CD4-positive, alpha-beta T cell (primary cell): Measurements from ENCODE around the gene CUL7. TPM values are rescaled to one million over a fixed set of nuclear protein-coding genes. Genes with fewer than 3 reads are reported as not detected.

Experiments
- ATAC-seq: fragments of 200-7000 bp; cut with Tn5 transposase; one replicate; pipeline ENCODE4 v1.10.0; 2022; ENCODE audit warnings: mild to moderate bottlenecking; ENCODE audit not compliant: poor library complexity
- CTCF ChIA-PET: fragments of 350-600 bp; sonication (Branson Sonifier 250); formaldehyde crosslinking; loops from one replicate; lab custom pipeline; 2021; ENCODE audit warnings: antibody characterized with exemption, inconsistent platforms; lab: Charles Lee
- POLR2A ChIA-PET: fragments of 350-600 bp; sonication (Branson Sonifier 250); formaldehyde crosslinking; loops from one replicate; lab custom pipeline; 2021; ENCODE audit warnings: antibody characterized with exemption, inconsistent platforms; lab: Charles Lee
- DNase-seq, 14 experiments: peaks; one replicate each; pipeline ENCODE4 v3.0.0-alpha.2; 2013 to 2020; ENCODE audit warnings: mixed read lengths in 2 of 14
- H3K27ac ChIP-seq, 2 donors: one replicate each; pipeline versions ENCODE4 v1.5.1 to v1.7.0; 2013; ENCODE audit warnings: low read length in 2 of 2, low read depth in 1 of 2, mild to moderate bottlenecking in 1 of 2
- H3K27me3 ChIP-seq, 2 experiments: 1 replicate in 1 of 2; 2 replicates in 1 of 2; pipeline versions ENCODE4 v1.6.1 to v1.7.0; 2013; ENCODE audit warnings: low read length in 2 of 2, control low read depth in 1 of 2, mild to moderate bottlenecking in 1 of 2, moderate library complexity in 1 of 2; ENCODE audit not compliant: insufficient read depth in 2 of 2, control insufficient read depth in 1 of 2
- H3K36me3 ChIP-seq: one replicate; pipeline ENCODE4 v1.6.1; 2013; ENCODE audit warnings: low read length, control low read depth; ENCODE audit not compliant: insufficient read depth
- H3K4me1 ChIP-seq: one replicate; pipeline ENCODE4 v1.6.1; 2013; ENCODE audit warnings: low read length, control low read depth; ENCODE audit not compliant: insufficient read depth
- H3K4me3 ChIP-seq: one replicate; pipeline ENCODE4 v1.5.1; 2013; ENCODE audit warnings: mild to moderate bottlenecking, low read length, moderate library complexity
- H3K9me3 ChIP-seq, 2 experiments: 1 replicate in 1 of 2; 2 replicates in 1 of 2; pipeline versions ENCODE4 v1.6.1 to v1.7.0; 2013; ENCODE audit warnings: low read length in 2 of 2, mild to moderate bottlenecking in 2 of 2, control low read depth in 1 of 2, moderate library complexity in 1 of 2; ENCODE audit not compliant: control insufficient read depth in 1 of 2, insufficient read depth in 1 of 2
- H3K27ac Mint-ChIP-seq: one replicate; pipeline ENCODE4 v1.8.0; 2020; ENCODE audit warnings: mixed read lengths
- H3K27me3 Mint-ChIP-seq: one replicate; pipeline ENCODE4 v1.8.0; 2021; ENCODE audit warnings: mixed read lengths
- H3K36me3 Mint-ChIP-seq: one replicate; pipeline ENCODE4 v1.8.0; 2021; ENCODE audit warnings: low read depth, mixed read lengths
- H3K4me1 Mint-ChIP-seq: one replicate; pipeline ENCODE4 v1.8.0; 2021; ENCODE audit warnings: low read depth, mixed read lengths
- H3K4me3 Mint-ChIP-seq: one replicate; pipeline ENCODE4 v1.8.0; 2020; ENCODE audit warnings: mild to moderate bottlenecking, mixed read lengths
- H3K9me3 Mint-ChIP-seq: one replicate; pipeline ENCODE4 v1.8.0; 2020; ENCODE audit warnings: mixed read lengths
- CTCF ChIP-seq: fragments of 200-600 bp; IDR thresholded peaks from one replicate; pipeline ENCODE4 v1.8.0; 2022; ENCODE audit warnings: antibody characterized with exemption, mild to moderate bottlenecking
- intact Hi-C, 2 experiments: fragments of 100-400 bp; cut with DNase I in 1 of 2; cut with micrococcal nuclease in 1 of 2; formaldehyde crosslinking; loops; one replicate each; pipeline versions ENCODE4 v1.15.1 to v1.9.0; 2023 to 2025; cut with DNase I, micrococcal nuclease
- total RNA-seq, 174 experiments: library from RNA in 2 of 174; stranded (reverse) in 2 of 174; gene quantifications; one replicate each; pipeline ENCODE4 v1.2.3 and lab custom pipeline; 2021 to 2026

The CUL7 gene
- total RNA-seq, 2 experiments from 2014 or later = 5.9 to 6.9 TPM

DNA sequence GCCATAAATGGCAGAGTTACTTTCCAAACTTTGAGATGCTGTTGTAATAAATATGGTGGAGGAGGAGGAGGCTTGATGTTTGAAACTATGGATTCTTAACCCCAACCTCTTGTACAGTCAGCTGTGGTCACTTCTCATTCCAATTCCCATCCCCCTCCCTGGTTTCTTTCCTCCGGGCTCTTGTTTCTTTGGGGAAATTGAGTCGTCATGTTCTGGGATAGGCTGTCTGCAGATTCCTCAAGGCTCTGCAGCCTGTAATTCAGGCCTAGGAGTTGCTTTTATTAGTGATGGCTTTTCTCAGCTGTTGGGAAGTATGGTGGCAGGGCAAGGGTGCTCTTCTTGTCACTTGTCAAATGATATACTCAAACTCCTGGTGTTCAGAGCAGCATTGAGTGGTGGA is 25.0 kb upstream of the CUL7 start:
- peaks cover 9% of the 10 kb centered on the region for H3K36me3 Mint-ChIP-seq
- Histone ChIP-seq H3K27me3 (peaks cover 23 to 24% of the 10 kb centered on the region in 2 experiments), H3K4me1 (peaks cover 18% of the 10 kb centered on the region), H3K36me3 (no peaks in the 10 kb centered on the region), H3K27ac (no peak overlapping the region), H3K4me3 (no peak overlapping the region), H3K9me3 (no peaks in the 10 kb centered on the region)
- no peak overlapping the region for H3K4me3 Mint-ChIP-seq
- DNase-seq = no peak
- no peak for ATAC-seq
- no peak for TF ChIP-seq CTCF
- intact Hi-C loops = no loop called here
- CTCF ChIA-PET = no interaction called here
- POLR2A ChIA-PET = no interaction called here
- H3K4me1 Mint-ChIP-seq = peaks cover 8% of the 10 kb centered on the region
- H3K27me3 Mint-ChIP-seq = peaks cover 13% of the 10 kb centered on the region
- H3K9me3 Mint-ChIP-seq = no peaks in the 10 kb centered on the region
- H3K27ac Mint-ChIP-seq = no peak overlapping the region

GRCh38 chr6:43077981-43078511 is 24.4 kb upstream of the CUL7 start:
- H3K27me3 ChIP-seq = peaks cover 23 to 24% of the 10 kb centered on the region in 2 experiments
- H3K27ac ChIP-seq = no peak overlapping the region
- H3K36me3 ChIP-seq = peaks cover under 1% of the 10 kb centered on the region
- intact Hi-C loops = no loop called here
- TF ChIP-seq CTCF = no peak
- H3K36me3 Mint-ChIP-seq = peaks cover 14% of the 10 kb centered on the region
- no peak overlapping the region for H3K27ac Mint-ChIP-seq
- no peak overlapping the region for H3K4me3 ChIP-seq
- peaks cover 13% of the 10 kb centered on the region for H3K27me3 Mint-ChIP-seq
- H3K4me1 Mint-ChIP-seq = peaks cover 8% of the 10 kb centered on the region
- ChIA-PET POLR2A (no interaction called here), CTCF (no interaction called here)
- peak overlapping the region; percentile 59 for H3K4me3 Mint-ChIP-seq
- no peaks in the 10 kb centered on the region for H3K9me3 ChIP-seq
- ATAC-seq (no peak), DNase-seq (no peak)
- no peaks in the 10 kb centered on the region for H3K9me3 Mint-ChIP-seq
- H3K4me1 ChIP-seq = peaks cover 18% of the 10 kb centered on the region

GRCh38 chr6:43077333-43077809 is 23.7 kb upstream of the CUL7 start:
- peaks cover 13% of the 10 kb centered on the region for H3K27me3 Mint-ChIP-seq
- no peak for DNase-seq
- no peak overlapping the region for H3K27ac Mint-ChIP-seq
- intact Hi-C loops = no loop called here
- H3K4me1 Mint-ChIP-seq = peaks cover 8% of the 10 kb centered on the region
- Histone ChIP-seq H3K27ac (no peak overlapping the region), H3K36me3 (peaks cover 3% of the 10 kb centered on the region), H3K4me1 (peaks cover 18% of the 10 kb centered on the region), H3K4me3 (peak overlapping the region; percentile 46), H3K9me3 (no peaks in the 10 kb centered on the region), H3K27me3 (peaks cover 23 to 24% of the 10 kb centered on the region in 2 experiments)
- no peak for TF ChIP-seq CTCF
- H3K36me3 Mint-ChIP-seq = peaks cover 20% of the 10 kb centered on the region
- H3K4me3 Mint-ChIP-seq = peak overlapping the region; percentile 11
- no peak for ATAC-seq
- CTCF ChIA-PET = no interaction called here
- POLR2A ChIA-PET = interaction anchor here (1.0 to 2.1 kb wide), 3 partner anchors 18 to 98 kb away, joined by 3 to 10 read pairs (median 4); partner anchors contain the start of genes KLC4, KLHDC3, MEA1 and MRPL2
- no peaks in the 10 kb centered on the region for H3K9me3 Mint-ChIP-seq
